PC-3 (cell line): ENCODE data around the gene FOXP1. TPM values are rescaled to one million over a fixed set of nuclear protein-coding genes. Genes with fewer than 3 reads are reported as not detected.

Experiments used
- ATAC-seq: fragments of 200-7000 bp; cut with Tn5 transposase; 2 replicates; pipeline ENCODE4 v1.9.1; 2020; ENCODE audit warnings: mild to moderate bottlenecking, moderate library complexity
- BruUV-seq: library from RNA; stranded (reverse); fragments of 400-500 nt; replicated peaks from 2 replicates; lab custom pipeline; 2021; lab: Mats Ljungman, UMichigan
- CTCF ChIA-PET: fragments of 300-600 bp; sonication (Branson Sonifier 250); formaldehyde crosslinking; loops from one replicate; lab custom pipeline; 2022; ENCODE audit warnings: antibody characterized with exemption; lab: Charles Lee
- POLR2A ChIA-PET: fragments of 300-600 bp; sonication (Branson Sonifier 250); formaldehyde crosslinking; loops from one replicate; lab custom pipeline; 2022; ENCODE audit warnings: antibody characterized with exemption; ENCODE audit not compliant: unreplicated experiment; lab: Charles Lee
- DNase-seq: peaks from one replicate; pipeline ENCODE4 v3.0.0-alpha.2; 2015
- H2AFZ ChIP-seq: fragments of 300-600 bp; sonication (generic); 2 replicates; pipeline ENCODE4 v1.6.0; 2016; ENCODE audit warnings: antibody characterized with exemption, low read length
- H3F3A ChIP-seq: fragments of 300-600 bp; sonication (generic); one replicate; pipeline ENCODE4 v1.6.0; 2017; ENCODE audit warnings: antibody characterized with exemption, low read length, control low read depth, mild to moderate bottlenecking; ENCODE audit not compliant: unreplicated experiment
- H3K27ac ChIP-seq: fragments of 300-600 bp; sonication (generic); 2 replicates; pipeline ENCODE4 v1.5.1; 2016; ENCODE audit warnings: mild to moderate bottlenecking, low read length
- H3K27me3 ChIP-seq: fragments of 300-600 bp; sonication (generic); 2 replicates; pipeline ENCODE4 v1.6.1; 2016; ENCODE audit warnings: low read length, mixed read lengths
- H3K36me3 ChIP-seq: fragments of 300-600 bp; sonication (generic); 2 replicates; pipeline ENCODE4 v1.6.1; 2016; ENCODE audit warnings: low read depth, mixed run types, low read length, mixed read lengths
- H3K4me1 ChIP-seq: fragments of 300-600 bp; sonication (generic); 2 replicates; pipeline ENCODE4 v1.5.1; 2016; ENCODE audit warnings: low read length; ENCODE audit not compliant: insufficient read depth
- H3K4me2 ChIP-seq: fragments of 300-600 bp; sonication (generic); 2 replicates; pipeline ENCODE4 v1.6.0; 2016; ENCODE audit warnings: low read length
- H3K4me3 ChIP-seq: fragments of 300-600 bp; sonication (generic); 2 replicates; pipeline ENCODE4 v1.5.1; 2016; ENCODE audit warnings: mild to moderate bottlenecking, low read length, mixed read lengths
- H3K79me2 ChIP-seq: fragments of 300-600 bp; sonication (generic); 2 replicates; pipeline ENCODE4 v1.6.1; 2017; ENCODE audit warnings: low read length, mixed read lengths
- H3K9ac ChIP-seq: fragments of 300-600 bp; sonication (generic); 2 replicates; pipeline ENCODE4 v1.6.0; 2016; ENCODE audit warnings: mild to moderate bottlenecking, low read length
- H3K9me2 ChIP-seq: fragments of 300-600 bp; sonication (generic); replicated peaks from 2 replicates; pipeline ENCODE4 v1.6.1; 2016; ENCODE audit warnings: mixed run types, low read length, mixed read lengths
- H3K9me3 ChIP-seq: fragments of 300-600 bp; sonication (generic); 2 replicates; pipeline ENCODE4 v1.6.1; 2016; ENCODE audit warnings: low read length, mixed read lengths
- H4K20me1 ChIP-seq: fragments of 300-600 bp; sonication (generic); 2 replicates; pipeline ENCODE4 v1.6.1; 2016; ENCODE audit warnings: low read length, mixed read lengths
- CTCF ChIP-seq: fragments of 300-600 bp; sonication (generic); conservative IDR thresholded peaks from 2 replicates; pipeline ENCODE4 v1.5.1; 2017; ENCODE audit warnings: antibody characterized with exemption, low read depth, mild to moderate bottlenecking, low read length
- EZH2 ChIP-seq: fragments of 300-600 bp; sonication (generic); IDR thresholded peaks from one replicate; pipeline ENCODE4 v1.6.1; 2017; ENCODE audit warnings: antibody characterized with exemption, mild to moderate bottlenecking, low read length; ENCODE audit not compliant: unreplicated experiment
- EZH2phosphoT487 ChIP-seq: fragments of 300-600 bp; sonication (generic); IDR thresholded peaks from 2 replicates; pipeline ENCODE4 v1.6.1; 2018; ENCODE audit warnings: mild to moderate bottlenecking, antibody characterized with exemption, low read length, borderline replicate concordance
- intact Hi-C: fragments of 100-400 bp; cut with micrococcal nuclease; formaldehyde crosslinking; loops from 2 replicates; pipeline ENCODE4 v1.9.0; 2023
- total RNA-seq: library from RNA; depleted of rRNA; stranded (reverse); fragments of >200 nt; gene quantifications from 2 replicates; pipeline ENCODE4 v1.2.3, GENCODE V29; 2014

FOXP1 gene
- total RNA-seq, 1 experiment from 2014 or later: 35.3 TPM

DNA sequence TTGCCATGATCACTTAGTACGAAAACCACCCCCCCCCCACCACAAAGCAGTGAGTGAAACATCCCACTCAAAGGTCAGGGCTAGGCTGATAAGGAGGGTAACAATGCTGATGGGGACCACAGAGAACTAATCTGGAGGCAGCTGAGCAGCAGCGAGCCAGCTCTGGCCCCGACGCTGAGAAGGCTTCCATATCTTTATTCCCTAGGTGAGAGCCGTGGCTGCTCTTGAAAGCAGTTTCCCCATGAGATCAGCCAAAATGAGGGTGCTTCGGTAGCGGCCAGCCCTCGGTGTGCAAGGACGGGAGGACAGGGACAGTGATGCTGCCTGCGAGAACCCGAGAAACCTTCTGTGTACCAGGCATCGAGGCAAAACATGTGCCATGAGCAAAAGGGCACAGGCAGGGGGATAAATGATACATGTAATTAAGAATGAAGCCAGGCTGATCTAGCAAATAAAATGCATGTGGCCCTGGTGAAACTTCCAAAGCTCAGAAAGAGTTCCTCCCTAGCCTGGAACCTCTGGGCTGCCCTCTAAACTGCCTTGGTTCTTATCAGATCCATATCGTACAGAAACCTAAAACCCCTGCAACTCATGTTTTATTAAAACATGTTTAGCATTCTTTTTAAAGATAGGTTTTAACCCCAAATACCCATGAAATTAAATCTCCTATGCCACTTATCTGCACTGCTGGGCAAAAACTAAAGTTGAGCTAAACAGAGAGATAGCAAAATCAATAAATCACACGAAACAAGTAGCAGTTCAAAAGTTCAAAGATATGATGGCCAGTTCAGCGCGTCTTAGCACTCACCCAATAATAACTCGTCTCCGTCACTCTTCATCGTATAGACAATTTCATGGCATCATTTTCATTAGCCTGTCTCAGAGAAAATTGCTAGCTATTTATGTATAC, 337.3 kb downstream of the FOXP1 start:
- H3K27ac ChIP-seq: no peak overlapping the region
- intact Hi-C loops: no loop called here
- no peaks in the 10 kb centered on the region for H3K79me2 ChIP-seq
- H3K4me2 ChIP-seq: no peak overlapping the region
- ChIA-PET POLR2A (interaction anchor here (0.6 kb wide), 1 partner anchor 250 kb away, joined by 3 read pairs; no protein-coding TSS in a partner anchor), CTCF (no interaction called here)
- no peaks in the 10 kb centered on the region for H3K9me2 ChIP-seq
- no peak overlapping the region for H3K4me3 ChIP-seq
- no peak for ATAC-seq
- no peaks in the 10 kb centered on the region for H4K20me1 ChIP-seq
- no TSS peak for BruUV-seq
- H2AFZ ChIP-seq: no peak overlapping the region
- no peaks in the 10 kb centered on the region for H3F3A ChIP-seq
- DNase-seq: no peak
- H3K27me3 ChIP-seq: no peaks in the 10 kb centered on the region
- H3K36me3 ChIP-seq: no peaks in the 10 kb centered on the region
- no peaks in the 10 kb centered on the region for H3K9me3 ChIP-seq
- no peak overlapping the region for H3K9ac ChIP-seq
- peaks cover 15% of the 10 kb centered on the region for H3K4me1 ChIP-seq
- no peak for TF ChIP-seq EZH2
- TF ChIP-seq EZH2phosphoT487: no peak
- no peak for TF ChIP-seq CTCF

GRCh38 chr3:71244826-71245488, 338.6 kb downstream of the FOXP1 start:
- no peak overlapping the region for H3K9ac ChIP-seq
- ATAC-seq (peak; percentile 82), DNase-seq (peak; percentile 13)
- no peaks in the 10 kb centered on the region for H3K27me3 ChIP-seq
- peak overlapping the region; percentile 16; the same call in 1 of the 2 replicates for H3K4me3 ChIP-seq
- no peaks in the 10 kb centered on the region for H3F3A ChIP-seq
- no peaks in the 10 kb centered on the region for H3K36me3 ChIP-seq
- BruUV-seq: no TSS peak
- H3K4me2 ChIP-seq: peak overlapping the region; percentile 53
- no peak overlapping the region for H3K27ac ChIP-seq
- ChIA-PET CTCF (no interaction called here), POLR2A (interaction anchor here (0.6 to 1.2 kb wide), 2 partner anchors 12 to 183 kb away, joined by 4 to 10 read pairs; no protein-coding TSS in a partner anchor)
- no peaks in the 10 kb centered on the region for H3K9me3 ChIP-seq
- H3K9me2 ChIP-seq: no peaks in the 10 kb centered on the region
- H3K4me1 ChIP-seq: peaks cover 11% of the 10 kb centered on the region
- intact Hi-C loops: no loop called here
- peak overlapping the region; percentile 31; the same call in 1 of the 2 replicates for H2AFZ ChIP-seq
- no peaks in the 10 kb centered on the region for H4K20me1 ChIP-seq
- H3K79me2 ChIP-seq: no peaks in the 10 kb centered on the region
- TF ChIP-seq CTCF: no peak
- no peak for TF ChIP-seq EZH2phosphoT487
- TF ChIP-seq EZH2: no peak
